ENCODE results near the gene C11orf87.

The C11orf87 gene

DNA sequence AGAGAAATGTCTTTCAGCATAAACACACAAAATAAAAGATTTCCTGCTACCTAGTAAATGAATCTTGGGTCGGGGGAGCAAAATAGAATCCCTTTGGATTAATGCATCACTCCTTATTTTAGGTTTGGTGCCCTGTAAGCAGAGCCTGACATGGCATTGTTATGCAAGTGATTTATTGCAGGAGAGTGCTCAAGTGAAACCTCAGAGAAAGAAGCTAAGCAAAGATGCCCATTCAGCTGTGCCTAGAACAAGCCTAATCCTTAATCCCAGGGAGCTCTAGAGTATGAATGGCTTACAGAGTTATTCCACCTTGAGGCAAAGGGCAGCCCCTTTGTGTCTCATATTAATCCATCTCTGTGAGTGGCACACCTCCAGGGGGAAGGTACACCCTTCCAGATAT lies 21.1 kb downstream of the C11orf87 start:
- no peak for DNase-seq (ENCODE audit: low read depth)

DNA sequence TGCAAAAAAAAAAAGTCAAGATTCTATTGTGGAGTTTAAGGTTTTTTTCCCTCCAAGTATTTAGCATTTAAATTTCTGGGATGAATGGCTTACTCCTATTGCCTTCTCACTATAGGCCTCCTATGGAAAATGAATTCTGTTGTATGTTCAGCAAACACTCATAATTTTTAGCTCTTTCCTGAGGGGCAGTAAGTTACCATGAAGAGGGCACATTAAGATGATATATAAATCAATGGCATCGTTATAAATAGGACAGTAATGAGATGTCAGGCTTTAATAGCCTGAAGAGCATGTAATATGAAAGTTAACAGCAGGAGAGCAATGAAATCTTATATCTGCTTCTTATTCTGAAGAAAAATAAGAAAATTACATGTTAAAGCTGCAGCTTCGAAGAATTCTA lies 32.9 kb downstream of the C11orf87 start:
- DNase-seq (ENCODE audit: low read depth): no peak

Data from amniotic epithelial cell (primary cell).